GM18873 (cell line): ENCODE results near the gene RCBTB1.
"Not testable (repeated sequence)": the region's sequence is repeated elsewhere in the genome, so short reads cannot be mapped to it uniquely, and the experiment has no call there.

ENCODE experiments used
- ATAC-seq: cut with Tn5 transposase; IDR thresholded peaks from one replicate; pipeline ENCODE4 v1.9.1; 2021; ENCODE audit warnings: mild to moderate bottlenecking, moderate library complexity, moderate number of reproducible peaks; ENCODE audit not compliant: unreplicated experiment, low FRiP score

Gene RCBTB1

GRCh38 chr13:49606747-49607648 is 21.6 kb upstream of the RCBTB1 start:
- peak; percentile 77 for ATAC-seq

GRCh38 chr13:49604570-49604969 is 19.2 kb upstream of the RCBTB1 start:
- no peak for ATAC-seq

GRCh38 chr13:49602615-49603014 is 17.3 kb upstream of the RCBTB1 start:
- not testable (repeated sequence) for ATAC-seq

- ATAC-seq, result no peak
These were observed 16.6 kb upstream of the RCBTB1 start for GRCh38 chr13:49602005-49602404.

- no peak for ATAC-seq
These were observed 11.8 kb upstream of the RCBTB1 start for GRCh38 chr13:49597043-49597641.

GRCh38 chr13:49596221-49596620 is 10.9 kb upstream of the RCBTB1 start:
- no peak for ATAC-seq

GRCh38 chr13:49594576-49594975 is 9.2 kb upstream of the RCBTB1 start:
- ATAC-seq, result no peak

GRCh38 chr13:49593876-49594275 is 8.5 kb upstream of the RCBTB1 start:
- not testable (repeated sequence) for ATAC-seq

- not testable (repeated sequence) for ATAC-seq
These were observed 5.4 kb upstream of the RCBTB1 start for GRCh38 chr13:49590714-49591113.

GRCh38 chr13:49587311-49587847 is 2.0 kb upstream of the RCBTB1 start:
- no peak for ATAC-seq

GRCh38 chr13:49586717-49587116 is 1.4 kb upstream of the RCBTB1 start:
- ATAC-seq, result no peak

GRCh38 chr13:49584771-49585182 is 581 bp downstream of the RCBTB1 start:
- peak; percentile 25 for ATAC-seq

- ATAC-seq, result no peak
These were observed 4.2 kb downstream of the RCBTB1 start for GRCh38 chr13:49580980-49581680.

- no peak for ATAC-seq
These were observed 5.9 kb downstream of the RCBTB1 start for GRCh38 chr13:49579501-49579900.

GRCh38 chr13:49571299-49572240 is 13.8 kb downstream of the RCBTB1 start:
- no peak for ATAC-seq

GRCh38 chr13:49569993-49570689 is 15.2 kb downstream of the RCBTB1 start:
- no peak for ATAC-seq

- ATAC-seq, result no peak
These were observed 17.9 kb downstream of the RCBTB1 start for GRCh38 chr13:49567491-49567890.

- ATAC-seq, result no peak
These were observed 18.9 kb downstream of the RCBTB1 start for GRCh38 chr13:49566461-49566860.

GRCh38 chr13:49565461-49565860 is 19.9 kb downstream of the RCBTB1 start:
- not testable (repeated sequence) for ATAC-seq
